GM18526 (cell line): Measurements from ENCODE around the gene ADAM12.

Source experiments
- POLR2A ChIP-seq: IDR thresholded peaks from 3 replicates; pipeline ENCODE4 v1.6.1; 2011; ENCODE audit not compliant: insufficient read length; ENCODE audit errors: extremely low read depth

ADAM12 gene

GRCh38 chr10:126070476-126071215 lies 317.6 kb downstream of the ADAM12 start:
- no peak for TF ChIP-seq POLR2A

- no peak for TF ChIP-seq POLR2A
Observed at GRCh38 chr10:126068322-126068721, 320.0 kb downstream of the ADAM12 start.

- no peak for TF ChIP-seq POLR2A
Observed at GRCh38 chr10:126066456-126066855, 321.8 kb downstream of the ADAM12 start.

GRCh38 chr10:126065751-126066377 lies 322.4 kb downstream of the ADAM12 start:
- TF ChIP-seq POLR2A: no peak

GRCh38 chr10:126064512-126064911 lies 323.8 kb downstream of the ADAM12 start:
- no peak for TF ChIP-seq POLR2A

- TF ChIP-seq POLR2A: no peak
Observed at GRCh38 chr10:126063353-126063791, 324.9 kb downstream of the ADAM12 start.

GRCh38 chr10:126062131-126063032 lies 325.9 kb downstream of the ADAM12 start:
- no peak for TF ChIP-seq POLR2A

GRCh38 chr10:126061526-126061925 lies 326.8 kb downstream of the ADAM12 start:
- TF ChIP-seq POLR2A: no peak

GRCh38 chr10:126060261-126060931 lies 327.9 kb downstream of the ADAM12 start:
- no peak for TF ChIP-seq POLR2A

- no peak for TF ChIP-seq POLR2A
Observed at GRCh38 chr10:126059076-126059826, 329.0 kb downstream of the ADAM12 start.

GRCh38 chr10:126058507-126058906 lies 329.8 kb downstream of the ADAM12 start:
- no peak for TF ChIP-seq POLR2A

GRCh38 chr10:126058104-126058503 lies 330.2 kb downstream of the ADAM12 start:
- no peak for TF ChIP-seq POLR2A

GRCh38 chr10:126057494-126057893 lies 330.8 kb downstream of the ADAM12 start:
- no peak for TF ChIP-seq POLR2A

GRCh38 chr10:126054191-126054590 lies 334.1 kb downstream of the ADAM12 start:
- no peak for TF ChIP-seq POLR2A
